H9 (cell line): ENCODE measurements around the gene PAM. TPM values are rescaled to one million over a fixed set of nuclear protein-coding genes. Genes with fewer than 3 reads are reported as not detected.

Source experiments
- DNase-seq: peaks from one replicate; pipeline ENCODE4 v3.0.0-alpha.2; 2017
- H2AFZ ChIP-seq: one replicate; pipeline ENCODE4 v1.6.1; 2013; ENCODE audit warnings: mild to moderate bottlenecking, low read length, control low read depth, moderate library complexity
- H2AK5ac ChIP-seq: 2 replicates; pipeline ENCODE4 v1.6.1; 2013; ENCODE audit warnings: low read length, control low read depth, mixed read lengths; ENCODE audit not compliant: insufficient read length
- H2BK120ac ChIP-seq: one replicate; pipeline ENCODE4 v1.6.1; 2013; ENCODE audit warnings: low read depth, mild to moderate bottlenecking, low read length, control low read depth, inconsistent platforms; ENCODE audit not compliant: poor library complexity, severe bottlenecking
- H2BK12ac ChIP-seq: 2 replicates; pipeline ENCODE4 v1.6.1; 2013; ENCODE audit warnings: low read length, control low read depth, mixed read lengths, low read depth; ENCODE audit not compliant: insufficient read length
- H2BK15ac ChIP-seq: 2 replicates; pipeline ENCODE4 v1.6.1; 2013; ENCODE audit warnings: low read depth, low read length, control low read depth
- H2BK20ac ChIP-seq: one replicate; pipeline ENCODE4 v1.6.1; 2013; ENCODE audit warnings: low read depth, mild to moderate bottlenecking, low read length, control low read depth, inconsistent platforms; ENCODE audit not compliant: poor library complexity, severe bottlenecking
- H2BK5ac ChIP-seq: 2 replicates; pipeline ENCODE4 v1.6.1; 2013; ENCODE audit warnings: low read length, control low read depth, mixed read lengths; ENCODE audit not compliant: insufficient read length
- H3K14ac ChIP-seq: 2 replicates; pipeline ENCODE4 v1.6.1; 2013; ENCODE audit warnings: low read length, control low read depth; ENCODE audit not compliant: insufficient read depth
- H3K18ac ChIP-seq: 2 replicates; pipeline ENCODE4 v1.6.1; 2013; ENCODE audit warnings: low read depth, mild to moderate bottlenecking, mixed read lengths, low read length, control low read depth; ENCODE audit not compliant: insufficient read length
- H3K23ac ChIP-seq: 2 replicates; pipeline ENCODE4 v1.6.1; 2013; ENCODE audit warnings: low read length, control low read depth, mixed read lengths, low read depth; ENCODE audit not compliant: insufficient read length
- H3K23me2 ChIP-seq: 2 replicates; pipeline ENCODE4 v1.6.1; 2013; ENCODE audit warnings: low read depth, mild to moderate bottlenecking, mixed read lengths, low read length, control low read depth; ENCODE audit not compliant: insufficient read length, poor library complexity, severe bottlenecking
- H3K27ac ChIP-seq: 2 replicates; pipeline ENCODE4 v1.5.1; 2013; ENCODE audit warnings: low read length, control low read depth, mixed read lengths, low read depth; ENCODE audit not compliant: insufficient read length
- H3K27me3 ChIP-seq: 2 replicates; pipeline ENCODE4 v1.6.1; 2013; ENCODE audit warnings: low read length, control low read depth, inconsistent platforms; ENCODE audit not compliant: insufficient read depth
- H3K4ac ChIP-seq: 2 replicates; pipeline ENCODE4 v1.6.1; 2013; ENCODE audit warnings: low read depth, mild to moderate bottlenecking, control low read depth, inconsistent platforms, low read length, moderate library complexity
- H3K4me1 ChIP-seq: 2 replicates; pipeline ENCODE4 v1.6.1; 2013; ENCODE audit warnings: low read length, control low read depth, inconsistent platforms; ENCODE audit not compliant: insufficient read depth
- H3K4me2 ChIP-seq: 2 replicates; pipeline ENCODE4 v1.6.1; 2013; ENCODE audit warnings: low read length, control low read depth, mixed read lengths; ENCODE audit not compliant: insufficient read length, insufficient read depth
- H3K56ac ChIP-seq: 2 replicates; pipeline ENCODE4 v1.6.1; 2013; ENCODE audit warnings: low read depth, mild to moderate bottlenecking, mixed read lengths, low read length, control low read depth; ENCODE audit not compliant: insufficient read length
- H3K79me1 ChIP-seq: 2 replicates; pipeline ENCODE4 v1.6.1; 2013; ENCODE audit warnings: low read depth, mild to moderate bottlenecking, moderate library complexity, low read length, control low read depth, inconsistent platforms; ENCODE audit not compliant: insufficient read depth, poor library complexity, severe bottlenecking
- H3K79me2 ChIP-seq: 2 replicates; pipeline ENCODE4 v1.6.1; 2013; ENCODE audit warnings: low read length, control low read depth, inconsistent platforms; ENCODE audit not compliant: insufficient read depth
- H3K9ac ChIP-seq: 2 replicates; pipeline ENCODE4 v1.6.1; 2013; ENCODE audit warnings: low read length, control low read depth, mixed read lengths; ENCODE audit not compliant: insufficient read length; ENCODE audit errors: extremely low read depth
- H3K9me3 ChIP-seq: one replicate; pipeline ENCODE4 v1.6.1; 2013; ENCODE audit warnings: low read depth, low read length, inconsistent platforms; ENCODE audit not compliant: control insufficient read depth
- H3T11ph ChIP-seq: one replicate; pipeline ENCODE4 v1.6.1; 2013; ENCODE audit warnings: mild to moderate bottlenecking, low read length, control low read depth, inconsistent platforms
- H4K20me1 ChIP-seq: one replicate; pipeline ENCODE4 v1.6.1; 2013; ENCODE audit not compliant: control insufficient read depth, insufficient read length, insufficient read depth
- H4K5ac ChIP-seq: 2 replicates; pipeline ENCODE4 v1.6.1; 2013; ENCODE audit warnings: low read depth, mild to moderate bottlenecking, mixed read lengths, low read length, control low read depth; ENCODE audit not compliant: insufficient read length
- H4K8ac ChIP-seq: replicated peaks from 2 replicates; pipeline ENCODE4 v1.6.1; 2013; ENCODE audit warnings: low read length, control low read depth, mixed read lengths, low read depth; ENCODE audit not compliant: insufficient read length
- H4K91ac ChIP-seq: 2 replicates; pipeline ENCODE4 v1.6.1; 2013; ENCODE audit warnings: low read depth, mild to moderate bottlenecking, moderate library complexity, mixed read lengths, low read length, control low read depth; ENCODE audit not compliant: insufficient read length
- H3K27ac Mint-ChIP-seq, 3 experiments: 2 replicates in 2 of 3; 3 replicates in 1 of 3; pipeline ENCODE4 v1.8.0; 2020 to 2021; ENCODE audit warnings: mixed read lengths in 3 of 3, mild to moderate bottlenecking in 1 of 3, moderate library complexity in 1 of 3
- H3K27me3 Mint-ChIP-seq: 2 replicates; pipeline ENCODE4 v1.8.0; 2021; ENCODE audit warnings: low read depth, mild to moderate bottlenecking, moderate library complexity, mixed read lengths
- H3K36me3 Mint-ChIP-seq, 3 experiments: 2 replicates in 2 of 3; 3 replicates in 1 of 3; pipeline ENCODE4 v1.8.0; 2020 to 2021; ENCODE audit warnings: low read depth in 3 of 3, mixed read lengths in 3 of 3; ENCODE audit not compliant: insufficient read depth in 1 of 3
- H3K4me1 Mint-ChIP-seq, 2 experiments: 2 replicates each; pipeline ENCODE4 v1.8.0; 2020; ENCODE audit warnings: mixed read lengths in 2 of 2
- H3K4me3 Mint-ChIP-seq, 2 experiments: 2 replicates in 1 of 2; 3 replicates in 1 of 2; pipeline ENCODE4 v1.8.0; 2020 to 2021; ENCODE audit warnings: mild to moderate bottlenecking in 2 of 2, mixed read lengths in 2 of 2, moderate library complexity in 1 of 2
- H3K9me3 Mint-ChIP-seq, 2 experiments: 2 replicates in 1 of 2; 3 replicates in 1 of 2; pipeline ENCODE4 v1.8.0; 2020; ENCODE audit warnings: mild to moderate bottlenecking in 2 of 2, mixed read lengths in 2 of 2, moderate library complexity in 1 of 2
- CTCF ChIP-seq: fragments of 200-600 bp; sonication (generic); conservative IDR thresholded peaks from 3 replicates; pipeline ENCODE4 v1.8.0; 2021; ENCODE audit warnings: antibody characterized with exemption, mild to moderate bottlenecking
- WGBS: extraction: QIAGEN DNeasy Blood & Tissue Kit; methylation state at CpG from one replicate; pipeline ENCODE4 v1.1.7; 2013; ENCODE audit warnings: missing lambda C conversion rate, low lambda C conversion rate, mixed read lengths; ENCODE audit not compliant: insufficient read length; ENCODE audit errors: extremely low coverage; 5-methylcytosine and 5-hydroxymethylcytosine counted together
- total RNA-seq: library from RNA; stranded (reverse); gene quantifications from 2 replicates; pipeline ENCODE4 v1.2.1, GENCODE V29; 2021

PAM gene
- total RNA-seq, 1 experiment from 2014 or later = 31.5 TPM

- Histone ChIP-seq H3K27me3 (no peaks in the 10 kb centered on the region; the same call in 1 of the 2 replicates), H3K23ac (no peak overlapping the region), H3K27ac (no peak overlapping the region), H3K23me2 (no peaks in the 10 kb centered on the region), H2AFZ (no peak overlapping the region), H3T11ph (no peak overlapping the region), H4K20me1 (no peaks in the 10 kb centered on the region), H2BK15ac (no peak overlapping the region), H2BK120ac (no peak overlapping the region), H2AK5ac (no peak overlapping the region), H2BK20ac (no peak overlapping the region), H3K4ac (no peak overlapping the region), H3K79me1 (no peaks in the 10 kb centered on the region), H3K9ac (no peak overlapping the region), H3K4me1 (no peaks in the 10 kb centered on the region), H4K5ac (no peak overlapping the region), H3K4me2 (no peak overlapping the region), H3K9me3 (no peaks in the 10 kb centered on the region), H3K14ac (no peak overlapping the region), H2BK5ac (no peak overlapping the region), H3K79me2 (no peaks in the 10 kb centered on the region), H3K56ac (no peak overlapping the region), H4K8ac (no peak overlapping the region), H2BK12ac (no peak overlapping the region), H3K18ac (no peak overlapping the region), H4K91ac (no peak overlapping the region)
- Mint-ChIP-seq H3K9me3 (no peaks in the 10 kb centered on the region), H3K27me3 (no peaks in the 10 kb centered on the region), H3K27ac (no peak overlapping the region; a peak in 1 of 7 replicates), H3K36me3 (peaks cover 0 to 5% (median 0%) of the 10 kb centered on the region in 3 experiments; a peak in 2 of 7 replicates), H3K4me3 (no peak overlapping the region), H3K4me1 (peaks cover 12 to 21% of the 10 kb centered on the region in 2 experiments)
- TF ChIP-seq CTCF = no peak
- WGBS = no CpG with 5 or more reads among the region's 11 CpGs
- DNase-seq = no peak
These were observed 118.4 kb downstream of the PAM start for GRCh38 chr5:102873379-102873932.
